Vagina (tissue), 2 donors: ENCODE measurements around the gene HARS2. TPM values are rescaled to one million over a fixed set of nuclear protein-coding genes. Genes with fewer than 3 reads are reported as not detected.
A peak's percentile ranks its signal among the peaks of the same experiment; 100 is the strongest.
"Not testable (repeated sequence)": the region's sequence is repeated elsewhere in the genome, so short reads cannot be mapped to it uniquely, and the experiment has no call there.

Experiments used
- DNase-seq, 2 donors: peaks; one replicate each; pipeline ENCODE4 v3.0.0-alpha.2; 2017; ENCODE audit errors: extremely low spot score in 2 of 2
- H3K27ac ChIP-seq: fragments of 200-600 bp; sonication (generic); one replicate; pipeline ENCODE4 v1.5.1; 2019
- H3K27me3 ChIP-seq: fragments of 200-600 bp; sonication (generic); one replicate; pipeline ENCODE4 v1.5.1; 2019
- H3K36me3 ChIP-seq, 2 donors: fragments of 200-600 bp; sonication (generic); one replicate each; pipeline ENCODE4 v1.5.1; 2017 to 2019
- H3K4me1 ChIP-seq: fragments of 200-600 bp; sonication (generic); one replicate; pipeline ENCODE4 v1.5.1; 2019
- H3K4me3 ChIP-seq, 2 donors: fragments of 200-600 bp; sonication (generic); 1 replicate in 1 of 2; 2 replicates in 1 of 2; pipeline ENCODE4 v1.5.1; 2016 to 2019
- H3K9me3 ChIP-seq: fragments of 200-600 bp; sonication (generic); one replicate; pipeline ENCODE4 v1.5.1; 2019
- POLR2A ChIP-seq, 2 donors: fragments of 450-650 bp; IDR thresholded peaks; one replicate each; pipeline ENCODE4 v1.6.1; 2017; ENCODE audit warnings: antibody characterized with exemption in 2 of 2, mild to moderate bottlenecking in 2 of 2, moderate library complexity in 2 of 2
- POLR2AphosphoS5 ChIP-seq, 2 donors: sonication (generic); formaldehyde crosslinking; IDR thresholded peaks; one replicate each; pipeline ENCODE4 v1.9.0; 2017; ENCODE audit warnings: antibody characterized with exemption in 2 of 2, mild to moderate bottlenecking in 2 of 2, low read depth in 1 of 2; ENCODE audit not compliant: insufficient read depth in 1 of 2
- intact Hi-C: fragments of 100-400 bp; cut with DNase I; formaldehyde crosslinking; loops from one replicate; pipeline ENCODE4 v1.15.1; 2023
- total RNA-seq: library from RNA; depleted of rRNA; stranded (reverse); fragments of >200 nt; gene quantifications from one replicate; pipeline ENCODE4 v1.2.3, GENCODE V29; 2016
- TF ChIP-seq, protein P1 (sequence below), 3 experiments: fragments of 450-650 bp in 2 of 3; fragments of 200-600 bp in 1 of 3; sonication (generic) in 1 of 3; IDR thresholded peaks; one replicate each; pipeline ENCODE4 v1.5.1; 2017 to 2019; ENCODE audit warnings: antibody characterized with exemption in 3 of 3, mild to moderate bottlenecking in 2 of 3, moderate library complexity in 2 of 3

The HARS2 gene
- 46.2 TPM for total RNA-seq

DNA sequence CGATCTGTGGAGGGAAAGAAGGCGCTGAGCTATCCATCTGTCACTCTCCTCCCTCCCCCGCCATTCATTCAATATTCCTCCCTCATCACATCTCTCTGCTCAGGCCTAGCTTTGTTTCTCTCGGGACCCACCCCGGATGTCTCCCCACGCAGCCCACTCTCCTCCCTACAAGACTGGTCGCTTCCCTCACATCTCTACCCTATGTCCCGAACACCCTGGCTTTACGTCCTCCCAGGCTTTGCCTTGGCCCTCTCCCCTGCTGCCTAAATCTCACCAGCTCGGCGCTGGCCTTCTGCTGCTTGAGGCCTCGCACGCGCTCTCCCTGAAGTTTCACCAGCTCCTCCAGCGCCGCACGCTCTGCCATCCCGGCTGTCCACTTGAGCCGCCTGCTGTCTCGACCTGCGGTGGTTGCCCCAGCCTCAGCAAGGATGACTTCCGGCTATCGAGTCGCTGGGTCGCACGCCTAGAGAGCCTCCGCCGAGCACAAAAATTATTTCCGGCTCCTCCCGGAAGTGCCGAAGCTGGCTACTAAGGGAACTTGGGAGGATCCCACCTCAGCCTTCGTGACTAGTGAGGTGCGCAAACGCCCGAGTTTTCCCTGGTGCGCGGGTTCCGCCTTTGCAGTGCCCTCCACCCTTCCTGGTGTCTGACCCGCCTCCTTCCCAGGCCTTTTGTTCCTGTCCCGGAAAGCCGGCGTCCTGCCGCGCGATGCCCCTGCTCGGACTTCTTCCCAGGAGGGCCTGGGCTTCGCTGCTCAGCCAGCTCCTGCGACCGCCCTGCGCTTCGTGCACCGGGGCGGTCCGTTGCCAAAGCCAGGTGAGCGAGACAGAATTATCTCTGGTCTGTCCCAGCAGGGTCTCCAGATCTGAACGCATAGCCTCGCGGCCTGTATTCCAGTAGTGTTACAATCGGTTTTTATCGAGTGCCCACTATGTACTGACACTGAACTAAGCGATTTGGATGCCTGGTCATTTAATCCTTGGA is at the start of gene HARS2, which contains the start of gene HARS1:
Gene HARS2 (plus strand): TSS at position 515 of the 984 bp plus-strand sequence. CDS start 194 bp downstream, at position 709.
Gene HARS1 (minus strand): TSS at position 430 of the 984 bp plus-strand sequence. CDS start 66 bp downstream, at position 364.
- Histone ChIP-seq H3K36me3 (peaks cover 0 to 38% of the 10 kb centered on the region in 2 donors), H3K27me3 (no peaks in the 10 kb centered on the region), H3K9me3 (no peaks in the 10 kb centered on the region), H3K4me3 (peak within 1 kb of the TSS; percentile 66 to 86), H3K4me1 (peaks cover 38% of the 10 kb centered on the region), H3K27ac (peak within 1 kb of the TSS; percentile 80)
- peak in 1 of 2 donors; percentile 91 for DNase-seq
- TF ChIP-seq POLR2AphosphoS5 (IDR thresholded peaks at IDR 0.05; ENCODE audit: insufficient read depth in 1 of 2, low read depth in 1 of 2) = peak; percentile 88 to 93
- TF ChIP-seq POLR2A (IDR thresholded peaks at IDR 0.05) = no peak
- intact Hi-C loops = no loop called here

- Histone ChIP-seq H3K9me3 (no peaks in the 10 kb centered on the region), H3K4me3 (no peak overlapping the region), H3K36me3 (peaks cover 0 to 22% of the 10 kb centered on the region in 2 donors), H3K27ac (no peak overlapping the region), H3K27me3 (no peaks in the 10 kb centered on the region), H3K4me1 (peaks cover 40% of the 10 kb centered on the region)
- TF ChIP-seq POLR2AphosphoS5 (IDR thresholded peaks at IDR 0.05; ENCODE audit: insufficient read depth in 1 of 2, low read depth in 1 of 2) (no peak), POLR2A (IDR thresholded peaks at IDR 0.05) (no peak)
- TF ChIP-seq, protein P1, sequence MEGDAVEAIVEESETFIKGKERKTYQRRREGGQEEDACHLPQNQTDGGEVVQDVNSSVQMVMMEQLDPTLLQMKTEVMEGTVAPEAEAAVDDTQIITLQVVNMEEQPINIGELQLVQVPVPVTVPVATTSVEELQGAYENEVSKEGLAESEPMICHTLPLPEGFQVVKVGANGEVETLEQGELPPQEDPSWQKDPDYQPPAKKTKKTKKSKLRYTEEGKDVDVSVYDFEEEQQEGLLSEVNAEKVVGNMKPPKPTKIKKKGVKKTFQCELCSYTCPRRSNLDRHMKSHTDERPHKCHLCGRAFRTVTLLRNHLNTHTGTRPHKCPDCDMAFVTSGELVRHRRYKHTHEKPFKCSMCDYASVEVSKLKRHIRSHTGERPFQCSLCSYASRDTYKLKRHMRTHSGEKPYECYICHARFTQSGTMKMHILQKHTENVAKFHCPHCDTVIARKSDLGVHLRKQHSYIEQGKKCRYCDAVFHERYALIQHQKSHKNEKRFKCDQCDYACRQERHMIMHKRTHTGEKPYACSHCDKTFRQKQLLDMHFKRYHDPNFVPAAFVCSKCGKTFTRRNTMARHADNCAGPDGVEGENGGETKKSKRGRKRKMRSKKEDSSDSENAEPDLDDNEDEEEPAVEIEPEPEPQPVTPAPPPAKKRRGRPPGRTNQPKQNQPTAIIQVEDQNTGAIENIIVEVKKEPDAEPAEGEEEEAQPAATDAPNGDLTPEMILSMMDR (IDR thresholded peaks at IDR 0.05) = no peak
- intact Hi-C loops = no loop called here
- DNase-seq = no peak
These were observed 49.5 kb upstream of the HARS2 start for GRCh38 chr5:140641716-140642115.

DNA sequence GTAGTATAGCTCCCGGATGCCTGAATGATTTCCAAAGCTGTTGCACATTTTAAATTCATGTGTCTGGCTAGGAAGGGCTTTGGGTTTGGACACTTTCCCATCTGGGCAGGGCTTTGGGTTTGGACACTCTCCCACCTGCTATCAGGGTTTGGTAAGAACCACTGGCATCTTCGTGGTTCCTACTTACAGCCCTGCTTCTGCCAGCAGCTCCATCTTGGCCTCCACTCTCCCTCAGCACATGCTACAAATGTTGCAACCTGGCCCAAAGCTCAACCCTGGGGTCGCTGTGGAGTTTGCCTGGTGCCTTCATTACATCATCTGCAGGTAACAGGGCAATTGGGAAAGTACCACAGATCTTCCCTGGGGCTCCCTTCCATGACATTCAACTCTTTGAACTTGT is 48.5 kb upstream of the HARS2 start:
- no peak for DNase-seq
- H3K36me3 ChIP-seq = peaks cover 0 to 22% of the 10 kb centered on the region in 2 donors
- no peaks in the 10 kb centered on the region for H3K27me3 ChIP-seq
- H3K27ac ChIP-seq = no peak overlapping the region
- intact Hi-C loops = no loop called here
- peaks cover 44% of the 10 kb centered on the region for H3K4me1 ChIP-seq
- H3K4me3 ChIP-seq = no peak overlapping the region
- TF ChIP-seq POLR2A (IDR thresholded peaks at IDR 0.05) (no peak), POLR2AphosphoS5 (IDR thresholded peaks at IDR 0.05; ENCODE audit: insufficient read depth in 1 of 2, low read depth in 1 of 2) (no peak)
- TF ChIP-seq, protein P1 (IDR thresholded peaks at IDR 0.05) = no peak
- no peaks in the 10 kb centered on the region for H3K9me3 ChIP-seq

DNA sequence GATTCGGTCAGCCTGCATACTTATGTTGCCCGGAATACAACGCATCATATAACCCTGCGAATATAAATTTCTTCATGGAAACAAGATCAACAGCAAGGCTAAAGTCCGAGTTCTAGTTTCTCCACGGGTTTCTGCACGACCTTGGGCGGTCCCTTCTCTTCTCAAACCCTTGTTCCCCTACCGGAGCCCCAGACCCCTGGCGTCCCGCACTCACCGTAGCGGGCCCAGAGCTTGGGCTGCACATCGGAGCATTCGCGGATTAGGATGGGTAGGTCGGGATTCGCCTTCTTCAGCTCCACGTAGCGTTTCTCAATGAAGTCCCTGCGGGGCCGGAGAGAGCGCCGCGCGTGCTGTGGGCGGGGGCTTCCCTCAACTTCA is 44.2 kb upstream of the HARS2 start:
- Histone ChIP-seq H3K36me3 (peaks cover 0 to 49% of the 10 kb centered on the region in 2 donors), H3K27me3 (no peaks in the 10 kb centered on the region), H3K9me3 (no peaks in the 10 kb centered on the region), H3K4me3 (peak overlapping the region; percentile 64 to 76), H3K4me1 (peaks cover 33% of the 10 kb centered on the region), H3K27ac (peak overlapping the region; percentile 66)
- intact Hi-C loops = loop anchor here (5.0 kb wide), 1 partner anchor 100 kb away; the partner anchor contains the start of gene EIF4EBP3
- no peak for TF ChIP-seq POLR2AphosphoS5 (IDR thresholded peaks at IDR 0.05; ENCODE audit: insufficient read depth in 1 of 2, low read depth in 1 of 2)
- TF ChIP-seq, protein P1 (IDR thresholded peaks at IDR 0.05) = no peak
- no peak for TF ChIP-seq POLR2A (IDR thresholded peaks at IDR 0.05)
- DNase-seq = no peak

DNA sequence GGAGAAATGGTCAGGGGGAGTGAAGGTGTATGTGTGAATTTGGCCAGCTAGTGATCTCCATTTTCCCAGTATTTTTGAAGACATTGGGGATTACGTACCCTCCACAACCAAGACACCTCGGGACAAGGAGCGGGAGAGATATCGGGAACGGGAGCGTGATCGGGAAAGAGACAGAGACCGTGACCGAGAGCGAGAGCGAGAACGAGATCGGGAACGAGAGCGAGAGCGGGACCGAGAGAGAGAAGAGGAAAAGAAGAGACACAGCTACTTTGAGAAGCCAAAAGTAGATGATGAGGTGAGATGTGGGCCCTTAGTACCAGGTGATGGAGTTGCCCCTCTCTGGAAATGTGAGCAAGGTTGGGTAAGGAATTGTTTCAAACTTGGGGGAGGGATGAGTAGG is 32.4 kb upstream of the HARS2 start:
- H3K27ac ChIP-seq = no peak overlapping the region
- intact Hi-C loops = no loop called here
- H3K4me1 ChIP-seq = no peaks in the 10 kb centered on the region
- TF ChIP-seq, protein P1 (IDR thresholded peaks at IDR 0.05) = no peak
- peaks cover 6 to 90% of the 10 kb centered on the region in 2 donors for H3K36me3 ChIP-seq
- no peak for DNase-seq
- H3K9me3 ChIP-seq = no peaks in the 10 kb centered on the region
- H3K4me3 ChIP-seq = no peak overlapping the region
- no peaks in the 10 kb centered on the region for H3K27me3 ChIP-seq

DNA sequence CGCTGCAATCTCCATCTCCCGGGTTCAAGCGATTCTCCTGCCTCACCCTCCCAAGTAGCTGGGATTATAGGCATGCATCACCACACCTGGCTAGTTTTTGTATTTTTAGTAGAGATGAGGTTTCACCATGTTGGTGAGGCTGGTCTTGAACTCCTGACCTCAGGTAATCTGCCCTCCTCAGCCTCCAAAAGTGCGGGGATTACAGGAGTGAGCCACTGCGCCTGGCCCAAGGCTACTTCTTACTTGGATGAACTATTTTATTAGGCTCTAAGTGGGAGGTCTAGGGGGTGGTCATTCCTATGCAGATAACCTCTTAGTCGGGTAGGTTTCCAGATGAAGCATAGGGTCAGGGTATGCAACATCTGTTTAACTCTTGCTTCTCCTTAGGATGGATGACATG is 30.9 kb upstream of the HARS2 start:
- H3K4me1 ChIP-seq, H3K4me3 ChIP-seq, intact Hi-C loops, H3K27me3 ChIP-seq, H3K9me3 ChIP-seq, DNase-seq, H3K27ac ChIP-seq: not testable (repeated sequence)
- H3K36me3 ChIP-seq = peaks cover 0 to 75% of the 10 kb centered on the region in 2 donors
